ENCODE measurements around the gene TNFSF4.

TNFSF4 gene

GRCh38 chr1:173222149-173223030 lies 15.3 kb upstream of the TNFSF4 start:
- Histone ChIP-seq H3K36me3 (no peaks in the 10 kb centered on the region), H3K4me3 (ENCODE audit: low read depth in 1 of 2, low read length in 1 of 2) (no peak overlapping the region), H3K27me3 (no peaks in the 10 kb centered on the region), H3K9me3 (no peaks in the 10 kb centered on the region), H3K27ac (no peak overlapping the region), H3K4me1 (ENCODE audit: control insufficient read depth in 1 of 2, insufficient read depth in 1 of 2, low read depth in 1 of 2, low read length in 1 of 2) (peaks cover 6 to 12% of the 10 kb centered on the region in 2 experiments)
- no peak for TF ChIP-seq CTCF (IDR thresholded peaks at IDR 0.05)

- no peaks in the 10 kb centered on the region for H3K27me3 ChIP-seq
- peaks cover 6 to 7% of the 10 kb centered on the region in 2 experiments for H3K4me1 ChIP-seq (ENCODE audit: control insufficient read depth in 1 of 2, insufficient read depth in 1 of 2, low read depth in 1 of 2, low read length in 1 of 2)
- H3K36me3 ChIP-seq: no peaks in the 10 kb centered on the region
- no peaks in the 10 kb centered on the region for H3K9me3 ChIP-seq
- TF ChIP-seq CTCF (IDR thresholded peaks at IDR 0.05): no peak
- no peak overlapping the region for H3K4me3 ChIP-seq (ENCODE audit: low read depth in 1 of 2, low read length in 1 of 2)
- H3K27ac ChIP-seq: no peak overlapping the region
Measured at GRCh38 chr1:173220157-173220556, 13.0 kb upstream of the TNFSF4 start.

GRCh38 chr1:173213665-173214064 lies 6.5 kb upstream of the TNFSF4 start:
- Histone ChIP-seq H3K27ac (no peak overlapping the region), H3K36me3 (no peaks in the 10 kb centered on the region), H3K27me3 (no peaks in the 10 kb centered on the region), H3K9me3 (no peaks in the 10 kb centered on the region), H3K4me3 (ENCODE audit: low read depth in 1 of 2, low read length in 1 of 2) (no peak overlapping the region), H3K4me1 (ENCODE audit: control insufficient read depth in 1 of 2, insufficient read depth in 1 of 2, low read depth in 1 of 2, low read length in 1 of 2) (no peaks in the 10 kb centered on the region)
- TF ChIP-seq CTCF (IDR thresholded peaks at IDR 0.05): no peak

GRCh38 chr1:173212952-173213491 lies 5.9 kb upstream of the TNFSF4 start:
- H3K4me3 ChIP-seq (ENCODE audit: low read depth in 1 of 2, low read length in 1 of 2): no peak overlapping the region
- H3K4me1 ChIP-seq (ENCODE audit: control insufficient read depth in 1 of 2, insufficient read depth in 1 of 2, low read depth in 1 of 2, low read length in 1 of 2): no peaks in the 10 kb centered on the region
- no peaks in the 10 kb centered on the region for H3K27me3 ChIP-seq
- H3K36me3 ChIP-seq: no peaks in the 10 kb centered on the region
- no peak for TF ChIP-seq CTCF (IDR thresholded peaks at IDR 0.05)
- H3K9me3 ChIP-seq: no peaks in the 10 kb centered on the region
- H3K27ac ChIP-seq: no peak overlapping the region

- Histone ChIP-seq H3K36me3 (no peaks in the 10 kb centered on the region), H3K27ac (no peak overlapping the region), H3K27me3 (no peaks in the 10 kb centered on the region), H3K9me3 (no peaks in the 10 kb centered on the region), H3K4me1 (ENCODE audit: control insufficient read depth in 1 of 2, insufficient read depth in 1 of 2, low read depth in 1 of 2, low read length in 1 of 2) (peaks cover 7 to 16% of the 10 kb centered on the region in 2 experiments), H3K4me3 (ENCODE audit: low read depth in 1 of 2, low read length in 1 of 2) (no peak overlapping the region)
- TF ChIP-seq CTCF (IDR thresholded peaks at IDR 0.05): no peak
Measured at GRCh38 chr1:173210716-173211231, 3.6 kb upstream of the TNFSF4 start.

All from neutrophil (primary cell).